ENCODE results near the gene ISCA2. TPM values are rescaled to one million over a fixed set of nuclear protein-coding genes. Genes with fewer than 3 reads are reported as not detected.

ISCA2 gene
- total and polyA plus RNA-seq, 2 donors (not counting 1 experiment from before 2014, with no cell fraction given) = 11.7 to 32.1 TPM

DNA sequence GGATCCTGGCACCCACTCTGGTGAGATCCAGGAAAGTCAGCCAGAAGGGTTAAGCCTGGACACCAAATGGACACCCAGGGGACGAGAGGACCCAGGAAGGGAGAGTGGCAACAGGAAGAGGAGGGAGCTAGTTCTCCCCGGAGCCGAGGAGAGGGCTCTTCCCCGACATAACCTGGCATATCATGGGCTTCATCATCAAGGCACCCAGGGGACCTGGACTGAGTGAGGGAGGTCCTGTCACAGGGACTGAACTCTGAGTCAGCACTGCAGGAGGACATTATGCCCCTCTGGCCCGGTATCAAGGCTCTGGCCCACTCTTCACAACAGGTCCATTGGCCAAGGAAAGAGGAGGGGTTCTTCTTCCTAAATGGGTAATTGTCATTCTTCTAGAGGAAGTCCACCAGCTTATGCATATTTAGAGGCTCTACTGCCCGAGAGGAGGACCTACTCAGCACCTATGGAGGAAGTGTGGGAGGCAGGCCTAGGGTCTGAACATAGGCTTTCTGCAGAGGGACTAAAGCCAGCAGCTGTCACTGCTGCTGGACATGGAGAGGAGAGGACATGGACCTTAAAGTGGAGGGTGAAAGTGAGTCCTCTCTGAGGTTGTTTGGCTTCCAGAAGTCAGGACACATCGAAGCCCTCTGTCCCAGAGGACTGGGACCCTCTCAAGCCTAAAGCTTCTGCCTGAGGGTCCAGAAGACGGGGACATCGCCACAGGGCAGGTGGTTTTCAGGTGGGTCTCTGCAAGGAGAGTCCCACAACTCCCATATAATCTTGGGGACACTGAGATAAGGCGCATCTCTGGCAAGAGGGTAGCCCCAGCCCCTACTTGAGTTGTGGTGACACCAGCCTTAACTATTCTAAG lies 18.6 kb downstream of the ISCA2 start:
- DNase-seq (ENCODE audit: low read depth in 2 of 2) = no peak
- TF ChIP-seq, protein P1, sequence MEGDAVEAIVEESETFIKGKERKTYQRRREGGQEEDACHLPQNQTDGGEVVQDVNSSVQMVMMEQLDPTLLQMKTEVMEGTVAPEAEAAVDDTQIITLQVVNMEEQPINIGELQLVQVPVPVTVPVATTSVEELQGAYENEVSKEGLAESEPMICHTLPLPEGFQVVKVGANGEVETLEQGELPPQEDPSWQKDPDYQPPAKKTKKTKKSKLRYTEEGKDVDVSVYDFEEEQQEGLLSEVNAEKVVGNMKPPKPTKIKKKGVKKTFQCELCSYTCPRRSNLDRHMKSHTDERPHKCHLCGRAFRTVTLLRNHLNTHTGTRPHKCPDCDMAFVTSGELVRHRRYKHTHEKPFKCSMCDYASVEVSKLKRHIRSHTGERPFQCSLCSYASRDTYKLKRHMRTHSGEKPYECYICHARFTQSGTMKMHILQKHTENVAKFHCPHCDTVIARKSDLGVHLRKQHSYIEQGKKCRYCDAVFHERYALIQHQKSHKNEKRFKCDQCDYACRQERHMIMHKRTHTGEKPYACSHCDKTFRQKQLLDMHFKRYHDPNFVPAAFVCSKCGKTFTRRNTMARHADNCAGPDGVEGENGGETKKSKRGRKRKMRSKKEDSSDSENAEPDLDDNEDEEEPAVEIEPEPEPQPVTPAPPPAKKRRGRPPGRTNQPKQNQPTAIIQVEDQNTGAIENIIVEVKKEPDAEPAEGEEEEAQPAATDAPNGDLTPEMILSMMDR (conservative IDR thresholded peaks at IDR 0.05 in 1 of 2, IDR thresholded peaks at IDR 0.05 in 1 of 2; ENCODE audit: low read depth in 1 of 2, low read length in 2 of 2) = no peak
- no peak for TF ChIP-seq EZH2 (IDR thresholded peaks at IDR 0.05; ENCODE audit: low read length, missing control alignments)
- H3K36me3 ChIP-seq (ENCODE audit: control insufficient read depth, insufficient read depth, low read length) = peaks cover 33% of the 10 kb centered on the region
- H3K4me3 ChIP-seq (replicated peaks in 1 of 4; ENCODE audit: control extremely low read depth in 1 of 4, insufficient read depth in 1 of 4, low read depth in 3 of 4, low read length in 4 of 4) = no peak overlapping the region
- no peaks in the 10 kb centered on the region for H3K27me3 ChIP-seq (ENCODE audit: control insufficient read depth, insufficient read depth, low read length)
- H3K9me3 ChIP-seq (ENCODE audit: control insufficient read depth, insufficient read depth, low read depth, low read length) = no peaks in the 10 kb centered on the region
- peaks cover 37% of the 10 kb centered on the region for H3K4me1 ChIP-seq (ENCODE audit: control insufficient read depth, extremely low read depth, insufficient read depth, low read length)
- H2AFZ ChIP-seq (ENCODE audit: low read length) = no peak overlapping the region
- no peaks in the 10 kb centered on the region for H3K79me2 ChIP-seq (ENCODE audit: control insufficient read depth, insufficient read depth, low read length)
- H3K27ac ChIP-seq (ENCODE audit: insufficient read depth, low read length) = peak overlapping the region; percentile 86
- H3K9ac ChIP-seq (ENCODE audit: insufficient read depth, low read length) = no peak overlapping the region
- H4K20me1 ChIP-seq (ENCODE audit: control insufficient read depth, extremely low read depth, insufficient read depth, low read length) = no peaks in the 10 kb centered on the region
- H3K4me2 ChIP-seq (ENCODE audit: extremely low read depth, insufficient read depth, low read length) = no peak overlapping the region

DNA sequence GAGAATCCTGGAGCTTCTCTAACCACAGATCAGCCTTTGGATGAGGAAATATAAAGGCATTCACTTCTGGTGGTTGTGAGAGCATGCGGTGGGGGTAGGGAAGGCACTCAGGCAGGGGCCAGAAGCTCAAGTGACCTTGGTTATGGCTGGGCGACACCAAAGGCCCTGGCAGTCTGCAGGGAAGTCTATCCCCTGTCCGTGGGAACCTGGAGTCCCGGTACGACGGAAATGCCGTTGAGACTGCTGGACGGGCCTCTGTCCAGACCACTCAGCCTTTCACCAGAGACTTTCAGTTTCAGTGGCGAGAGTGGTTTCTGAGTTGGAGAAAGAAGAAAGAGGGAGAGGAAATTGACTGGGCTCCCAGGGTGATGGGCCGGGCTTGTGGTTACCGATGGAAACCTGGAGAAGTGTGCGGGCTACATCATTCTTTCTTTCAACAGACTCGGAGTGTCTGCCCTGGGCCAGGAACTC lies 20.9 kb downstream of the ISCA2 start:
- peak; percentile 59 to 95 for DNase-seq (ENCODE audit: low read depth in 2 of 2)
- Histone ChIP-seq H2AFZ (ENCODE audit: low read length) (no peak overlapping the region), H3K79me2 (ENCODE audit: control insufficient read depth, insufficient read depth, low read length) (no peaks in the 10 kb centered on the region), H3K4me3 (replicated peaks in 1 of 4; ENCODE audit: control extremely low read depth in 1 of 4, insufficient read depth in 1 of 4, low read depth in 3 of 4, low read length in 4 of 4) (no peak overlapping the region), H3K9ac (ENCODE audit: insufficient read depth, low read length) (no peak overlapping the region), H3K9me3 (ENCODE audit: control insufficient read depth, insufficient read depth, low read depth, low read length) (no peaks in the 10 kb centered on the region), H3K4me2 (ENCODE audit: extremely low read depth, insufficient read depth, low read length) (peak overlapping the region; percentile 34), H3K27ac (ENCODE audit: insufficient read depth, low read length) (peak overlapping the region; percentile 74), H3K4me1 (ENCODE audit: control insufficient read depth, extremely low read depth, insufficient read depth, low read length) (peaks cover 37% of the 10 kb centered on the region), H3K27me3 (ENCODE audit: control insufficient read depth, insufficient read depth, low read length) (no peaks in the 10 kb centered on the region), H4K20me1 (ENCODE audit: control insufficient read depth, extremely low read depth, insufficient read depth, low read length) (no peaks in the 10 kb centered on the region), H3K36me3 (ENCODE audit: control insufficient read depth, insufficient read depth, low read length) (peaks cover 24% of the 10 kb centered on the region)
- no peak for TF ChIP-seq EZH2 (IDR thresholded peaks at IDR 0.05; ENCODE audit: low read length, missing control alignments)
- TF ChIP-seq, protein P1 (conservative IDR thresholded peaks at IDR 0.05 in 1 of 2, IDR thresholded peaks at IDR 0.05 in 1 of 2; ENCODE audit: low read depth in 1 of 2, low read length in 2 of 2) = no peak

DNA sequence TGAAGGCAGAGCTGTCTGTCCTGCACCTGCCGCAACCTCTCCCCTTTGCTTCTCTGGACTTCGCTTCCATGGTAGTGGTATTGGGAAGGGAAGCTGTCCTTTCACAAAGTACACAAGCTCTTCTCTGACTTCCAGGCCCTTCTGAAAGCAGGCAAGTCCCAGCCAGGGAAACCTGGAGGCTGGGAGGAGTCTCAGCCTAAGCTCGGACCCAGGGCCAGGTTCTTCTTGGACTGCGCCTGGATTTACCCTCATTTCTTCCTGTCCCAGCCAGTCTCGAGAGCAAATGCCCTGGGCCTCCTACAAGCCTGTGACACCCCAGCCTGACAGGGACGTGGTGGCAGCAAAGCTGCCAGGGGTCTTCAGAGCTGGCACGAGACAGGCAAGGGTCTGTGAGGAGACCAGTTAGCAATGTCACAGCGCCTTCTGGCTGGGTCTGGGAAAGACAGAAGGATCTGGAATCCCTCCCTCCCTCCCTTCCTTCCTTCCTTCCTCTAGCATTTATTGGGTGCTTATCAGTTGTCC lies 22.4 kb downstream of the ISCA2 start:
- no peak overlapping the region for H2AFZ ChIP-seq (ENCODE audit: low read length)
- no peak overlapping the region for H3K9ac ChIP-seq (ENCODE audit: insufficient read depth, low read length)

More for the DNA sequence above, 22.4 kb downstream of the ISCA2 start:
- Histone ChIP-seq H3K27me3 (ENCODE audit: control insufficient read depth, insufficient read depth, low read length) (no peaks in the 10 kb centered on the region), H3K36me3 (ENCODE audit: control insufficient read depth, insufficient read depth, low read length) (peaks cover 20% of the 10 kb centered on the region), H3K4me3 (replicated peaks in 1 of 4; ENCODE audit: control extremely low read depth in 1 of 4, insufficient read depth in 1 of 4, low read depth in 3 of 4, low read length in 4 of 4) (no peak overlapping the region), H3K79me2 (ENCODE audit: control insufficient read depth, insufficient read depth, low read length) (no peaks in the 10 kb centered on the region), H4K20me1 (ENCODE audit: control insufficient read depth, extremely low read depth, insufficient read depth, low read length) (no peaks in the 10 kb centered on the region), H3K4me2 (ENCODE audit: extremely low read depth, insufficient read depth, low read length) (no peak overlapping the region), H3K9me3 (ENCODE audit: control insufficient read depth, insufficient read depth, low read depth, low read length) (no peaks in the 10 kb centered on the region), H3K4me1 (ENCODE audit: control insufficient read depth, extremely low read depth, insufficient read depth, low read length) (peaks cover 29% of the 10 kb centered on the region), H3K27ac (ENCODE audit: insufficient read depth, low read length) (no peak overlapping the region)
- TF ChIP-seq, protein P1 (conservative IDR thresholded peaks at IDR 0.05 in 1 of 2, IDR thresholded peaks at IDR 0.05 in 1 of 2; ENCODE audit: low read depth in 1 of 2, low read length in 2 of 2) = no peak
- TF ChIP-seq EZH2 (IDR thresholded peaks at IDR 0.05; ENCODE audit: low read length, missing control alignments) = no peak
- DNase-seq (ENCODE audit: low read depth in 2 of 2) = no peak
